ENCODE data around the gene EFR3B.
"Not testable (repeated sequence)": the region's sequence is repeated elsewhere in the genome, so short reads cannot be mapped to it uniquely, and the experiment has no call there.

EFR3B gene

GRCh38 chr2:25104736-25105135 lies 62.9 kb downstream of the EFR3B start:
- no peak for DNase-seq (ENCODE audit: low read depth in 2 of 3, low spot score in 2 of 3)

GRCh38 chr2:25105336-25106085 lies 63.6 kb downstream of the EFR3B start:
- DNase-seq (ENCODE audit: low read depth in 2 of 3, low spot score in 2 of 3): no peak

- no peak for DNase-seq (ENCODE audit: low read depth in 2 of 3, low spot score in 2 of 3)
These were observed 67.9 kb downstream of the EFR3B start for GRCh38 chr2:25109822-25110221.

- no peak for DNase-seq (ENCODE audit: low read depth in 2 of 3, low spot score in 2 of 3)
These were observed 70.2 kb downstream of the EFR3B start for GRCh38 chr2:25112113-25112512.

GRCh38 chr2:25115249-25115883 lies 73.5 kb downstream of the EFR3B start:
- DNase-seq (ENCODE audit: low read depth in 2 of 3, low spot score in 2 of 3): no peak

- no peak for DNase-seq (ENCODE audit: low read depth in 2 of 3, low spot score in 2 of 3)
These were observed 74.0 kb downstream of the EFR3B start for GRCh38 chr2:25115902-25116301.

- no peak for DNase-seq (ENCODE audit: low read depth in 2 of 3, low spot score in 2 of 3)
These were observed 75.1 kb downstream of the EFR3B start for GRCh38 chr2:25116956-25117355.

- DNase-seq (ENCODE audit: low read depth in 2 of 3, low spot score in 2 of 3): no peak
These were observed 77.4 kb downstream of the EFR3B start for GRCh38 chr2:25119263-25119662.

GRCh38 chr2:25122367-25122766 lies 80.5 kb downstream of the EFR3B start:
- no peak for DNase-seq (ENCODE audit: low read depth in 2 of 3, low spot score in 2 of 3)

- no peak for DNase-seq (ENCODE audit: low read depth in 2 of 3, low spot score in 2 of 3)
These were observed 81.8 kb downstream of the EFR3B start for GRCh38 chr2:25123682-25124081.

GRCh38 chr2:25125189-25125588 lies 83.3 kb downstream of the EFR3B start:
- DNase-seq (ENCODE audit: low read depth in 2 of 3, low spot score in 2 of 3): no peak

GRCh38 chr2:25125976-25126375 lies 84.1 kb downstream of the EFR3B start:
- no peak for DNase-seq (ENCODE audit: low read depth in 2 of 3, low spot score in 2 of 3)

- DNase-seq (ENCODE audit: low read depth in 2 of 3, low spot score in 2 of 3): not testable (repeated sequence)
These were observed 85.2 kb downstream of the EFR3B start for GRCh38 chr2:25127071-25127470.

- DNase-seq (ENCODE audit: low read depth in 2 of 3, low spot score in 2 of 3): no peak
These were observed 85.8 kb downstream of the EFR3B start for GRCh38 chr2:25127646-25128045.

GRCh38 chr2:25129901-25130520 lies 88.1 kb downstream of the EFR3B start:
- no peak for DNase-seq (ENCODE audit: low read depth in 2 of 3, low spot score in 2 of 3)

GRCh38 chr2:25131253-25131566 lies 89.3 kb downstream of the EFR3B start:
- no peak for DNase-seq (ENCODE audit: low read depth in 2 of 3, low spot score in 2 of 3)

- no peak for DNase-seq (ENCODE audit: low read depth in 2 of 3, low spot score in 2 of 3)
These were observed 89.9 kb downstream of the EFR3B start for GRCh38 chr2:25131567-25132298.

GRCh38 chr2:25132299-25132635 lies 90.4 kb downstream of the EFR3B start:
- DNase-seq (ENCODE audit: low read depth in 2 of 3, low spot score in 2 of 3): no peak

GRCh38 chr2:25132693-25133092 lies 90.8 kb downstream of the EFR3B start:
- DNase-seq (ENCODE audit: low read depth in 2 of 3, low spot score in 2 of 3): no peak

GRCh38 chr2:25140535-25140934 lies 98.7 kb downstream of the EFR3B start:
- not testable (repeated sequence) for DNase-seq (ENCODE audit: low read depth in 2 of 3, low spot score in 2 of 3)

- no peak for DNase-seq (ENCODE audit: low read depth in 2 of 3, low spot score in 2 of 3)
These were observed 99.2 kb downstream of the EFR3B start for GRCh38 chr2:25141120-25141519.

GRCh38 chr2:25145803-25146202 lies 103.9 kb downstream of the EFR3B start:
- no peak for DNase-seq (ENCODE audit: low read depth in 2 of 3, low spot score in 2 of 3)
